ENCODE data around the gene DEGS1. TPM values are rescaled to one million over a fixed set of nuclear protein-coding genes. Genes with fewer than 3 reads are reported as not detected.

Gene DEGS1
- total RNA-seq, 1 donor from 2014 or later = 143 TPM

DNA sequence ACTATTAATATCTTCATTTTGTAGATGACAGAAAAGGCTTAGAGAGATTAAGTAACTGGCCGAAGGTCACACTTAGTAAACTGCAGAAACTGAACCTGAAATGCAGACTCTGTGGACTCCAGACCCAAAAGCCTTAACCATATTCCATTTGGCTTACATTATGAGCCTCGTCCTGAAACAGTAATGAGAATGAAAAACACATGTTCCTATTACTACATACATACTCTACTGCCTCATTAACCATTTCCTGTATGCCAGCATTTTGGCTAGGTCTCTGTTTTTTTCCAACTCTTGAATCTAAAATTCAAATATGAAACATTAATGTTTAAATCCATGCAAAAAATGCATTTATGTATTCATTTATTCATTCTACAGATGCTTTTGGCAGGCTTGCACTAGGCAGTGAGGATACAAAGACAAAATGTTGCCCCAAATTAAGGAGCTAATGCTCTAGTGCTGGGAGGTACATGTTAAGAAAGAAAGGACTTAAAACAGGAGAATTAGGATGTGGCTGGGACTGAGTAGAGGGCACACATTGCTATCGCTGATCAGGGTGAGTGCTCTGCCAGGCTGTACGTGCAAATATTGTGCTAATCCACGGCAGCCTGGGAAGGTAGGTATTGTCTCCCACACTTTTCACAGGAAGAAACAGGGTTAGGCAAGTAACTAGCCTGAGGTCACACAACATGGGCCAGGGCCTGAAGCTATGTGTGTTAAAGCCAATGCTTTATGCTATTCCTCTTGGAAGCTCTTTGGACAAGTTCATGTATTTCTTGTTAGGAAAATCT is 14.0 kb downstream of the DEGS1 start:
- Mint-ChIP-seq H3K27ac (ENCODE audit: unreplicated experiment) (no peak overlapping the region), H3K4me3 (ENCODE audit: unreplicated experiment) (no peak overlapping the region)
- TF ChIP-seq, protein P1, sequence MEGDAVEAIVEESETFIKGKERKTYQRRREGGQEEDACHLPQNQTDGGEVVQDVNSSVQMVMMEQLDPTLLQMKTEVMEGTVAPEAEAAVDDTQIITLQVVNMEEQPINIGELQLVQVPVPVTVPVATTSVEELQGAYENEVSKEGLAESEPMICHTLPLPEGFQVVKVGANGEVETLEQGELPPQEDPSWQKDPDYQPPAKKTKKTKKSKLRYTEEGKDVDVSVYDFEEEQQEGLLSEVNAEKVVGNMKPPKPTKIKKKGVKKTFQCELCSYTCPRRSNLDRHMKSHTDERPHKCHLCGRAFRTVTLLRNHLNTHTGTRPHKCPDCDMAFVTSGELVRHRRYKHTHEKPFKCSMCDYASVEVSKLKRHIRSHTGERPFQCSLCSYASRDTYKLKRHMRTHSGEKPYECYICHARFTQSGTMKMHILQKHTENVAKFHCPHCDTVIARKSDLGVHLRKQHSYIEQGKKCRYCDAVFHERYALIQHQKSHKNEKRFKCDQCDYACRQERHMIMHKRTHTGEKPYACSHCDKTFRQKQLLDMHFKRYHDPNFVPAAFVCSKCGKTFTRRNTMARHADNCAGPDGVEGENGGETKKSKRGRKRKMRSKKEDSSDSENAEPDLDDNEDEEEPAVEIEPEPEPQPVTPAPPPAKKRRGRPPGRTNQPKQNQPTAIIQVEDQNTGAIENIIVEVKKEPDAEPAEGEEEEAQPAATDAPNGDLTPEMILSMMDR (IDR thresholded peaks at IDR 0.05) = no peak

DNA sequence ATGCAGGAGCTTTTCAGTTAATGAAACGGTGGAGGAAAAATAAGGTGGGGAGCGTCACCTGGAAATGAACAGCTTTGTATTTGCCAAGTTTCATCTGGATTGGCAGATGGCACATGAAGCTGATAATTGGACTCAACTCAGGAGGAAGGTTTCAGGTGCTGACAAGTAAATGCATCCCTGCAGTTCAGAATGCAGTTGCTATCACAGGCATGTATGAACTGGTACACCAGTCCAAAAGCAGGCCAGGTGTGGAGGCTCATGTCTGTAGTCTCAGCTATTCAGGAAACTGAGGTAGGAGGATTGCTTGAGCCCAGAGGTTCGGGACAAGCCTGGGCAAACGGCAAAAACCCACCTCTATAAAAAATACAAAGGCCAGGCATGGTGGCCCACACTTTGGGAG is 15.5 kb downstream of the DEGS1 start:
- peaks cover 7% of the 10 kb centered on the region for H3K36me3 Mint-ChIP-seq (ENCODE audit: low read depth)

More for the DNA sequence above, 14.0 kb downstream of the DEGS1 start:
- Mint-ChIP-seq H3K36me3 (ENCODE audit: low read depth) (peaks cover 10% of the 10 kb centered on the region), H3K4me1 (ENCODE audit: low read depth) (no peaks in the 10 kb centered on the region), H3K27me3 (ENCODE audit: low read depth) (no peaks in the 10 kb centered on the region), H3K9me3 (ENCODE audit: low read depth) (no peaks in the 10 kb centered on the region)
- DNase-seq (ENCODE audit: low spot score) = no peak

DNA sequence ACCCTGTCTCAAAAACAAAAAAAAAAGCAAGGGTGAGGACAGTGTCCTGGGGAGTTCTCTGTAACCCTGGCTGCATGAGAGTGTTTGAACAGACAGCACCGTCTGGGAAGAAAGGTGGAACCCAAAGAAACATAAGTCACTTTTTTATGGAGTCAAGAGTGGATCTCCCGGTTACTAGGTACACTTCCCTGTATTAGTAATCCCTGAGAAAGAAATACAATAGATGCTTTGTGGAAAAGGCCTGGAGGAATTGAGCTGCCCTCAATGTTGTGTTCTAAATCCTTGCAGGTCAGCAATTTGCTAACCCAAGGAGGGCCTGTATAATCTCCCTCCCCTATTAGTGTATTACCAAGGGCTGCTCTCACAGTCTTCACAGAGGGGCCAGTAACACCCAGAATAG is 16.6 kb downstream of the DEGS1 start:
- TF ChIP-seq, protein P1 (IDR thresholded peaks at IDR 0.05) = no peak
- peaks cover 4% of the 10 kb centered on the region for H3K36me3 Mint-ChIP-seq (ENCODE audit: low read depth)
- peaks cover 13% of the 10 kb centered on the region for H3K4me1 Mint-ChIP-seq (ENCODE audit: low read depth)
- H3K9me3 Mint-ChIP-seq (ENCODE audit: low read depth) = no peaks in the 10 kb centered on the region
- no peak overlapping the region for H3K4me3 Mint-ChIP-seq (ENCODE audit: unreplicated experiment)
- no peak overlapping the region for H3K27ac Mint-ChIP-seq (ENCODE audit: unreplicated experiment)
- no peak for DNase-seq (ENCODE audit: low spot score)
- H3K27me3 Mint-ChIP-seq (ENCODE audit: low read depth) = no peaks in the 10 kb centered on the region

More for the DNA sequence above, 15.5 kb downstream of the DEGS1 start:
- no peak for DNase-seq (ENCODE audit: low spot score)
- TF ChIP-seq, protein P1 (IDR thresholded peaks at IDR 0.05) = no peak
- H3K4me1 Mint-ChIP-seq (ENCODE audit: low read depth) = peaks cover 7% of the 10 kb centered on the region
- no peaks in the 10 kb centered on the region for H3K27me3 Mint-ChIP-seq (ENCODE audit: low read depth)
- no peak overlapping the region for H3K27ac Mint-ChIP-seq (ENCODE audit: unreplicated experiment)
- H3K9me3 Mint-ChIP-seq (ENCODE audit: low read depth) = no peaks in the 10 kb centered on the region
- no peak overlapping the region for H3K4me3 Mint-ChIP-seq (ENCODE audit: unreplicated experiment)

DNA sequence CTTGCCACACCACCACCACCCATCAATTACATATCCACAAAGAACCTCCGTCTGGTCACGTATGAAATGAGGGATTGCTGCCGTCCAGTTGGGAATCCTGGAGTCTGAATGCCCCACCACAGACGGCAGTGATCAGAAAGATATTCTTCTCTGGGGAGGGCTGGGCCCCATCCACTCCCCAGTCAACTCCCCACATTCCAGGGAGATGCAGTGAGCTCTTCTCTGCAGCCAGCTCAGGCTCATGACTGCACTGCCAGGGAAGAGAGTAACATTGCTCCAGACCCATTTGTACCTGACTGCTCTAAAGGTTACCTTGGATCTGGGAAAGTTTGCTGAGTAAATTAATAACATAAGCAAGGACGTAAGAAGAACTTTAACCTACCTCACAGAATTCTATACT is 18.3 kb downstream of the DEGS1 start:
- no peak overlapping the region for H3K27ac Mint-ChIP-seq (ENCODE audit: unreplicated experiment)
- TF ChIP-seq, protein P1 (IDR thresholded peaks at IDR 0.05) = no peak

DNA sequence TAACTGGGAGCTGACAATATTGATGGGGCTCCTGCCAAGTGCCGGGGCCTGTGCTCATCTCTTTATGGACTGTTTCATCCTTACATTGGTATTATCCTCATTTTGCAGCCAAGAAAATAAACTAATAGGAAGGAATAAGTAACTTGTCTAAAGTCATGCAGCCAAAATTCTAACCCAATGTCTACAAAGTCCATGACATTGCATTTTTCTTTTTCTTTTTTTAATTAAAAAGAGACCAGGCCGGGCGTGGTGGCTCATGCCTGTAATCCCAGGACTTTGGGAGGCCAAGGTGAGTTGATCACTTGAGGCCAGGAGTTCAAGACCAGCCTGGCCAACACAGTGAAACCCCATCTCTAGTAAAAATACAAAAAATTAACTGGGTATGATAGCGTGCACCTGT is 18.8 kb downstream of the DEGS1 start:
- H3K4me3 Mint-ChIP-seq (ENCODE audit: unreplicated experiment) = no peak overlapping the region
- no peaks in the 10 kb centered on the region for H3K36me3 Mint-ChIP-seq (ENCODE audit: low read depth)
- H3K9me3 Mint-ChIP-seq (ENCODE audit: low read depth) = no peaks in the 10 kb centered on the region
- no peak overlapping the region for H3K27ac Mint-ChIP-seq (ENCODE audit: unreplicated experiment)
- no peak for DNase-seq (ENCODE audit: low spot score)
- no peaks in the 10 kb centered on the region for H3K27me3 Mint-ChIP-seq (ENCODE audit: low read depth)
- TF ChIP-seq, protein P1 (IDR thresholded peaks at IDR 0.05) = no peak
- H3K4me1 Mint-ChIP-seq (ENCODE audit: low read depth) = peaks cover 21% of the 10 kb centered on the region

More for the DNA sequence above, 18.3 kb downstream of the DEGS1 start:
- H3K27me3 Mint-ChIP-seq (ENCODE audit: low read depth) = no peaks in the 10 kb centered on the region
- H3K9me3 Mint-ChIP-seq (ENCODE audit: low read depth) = no peaks in the 10 kb centered on the region
- no peaks in the 10 kb centered on the region for H3K36me3 Mint-ChIP-seq (ENCODE audit: low read depth)
- no peak for DNase-seq (ENCODE audit: low spot score)
- peaks cover 21% of the 10 kb centered on the region for H3K4me1 Mint-ChIP-seq (ENCODE audit: low read depth)
- no peak overlapping the region for H3K4me3 Mint-ChIP-seq (ENCODE audit: unreplicated experiment)
